DMS153 (cell line): ENCODE results near the gene LDLRAD4.

Experiments
- DNase-seq: peaks from one replicate; lab custom pipeline; 2025; lab: John Stamatoyannopoulos, UW

Gene LDLRAD4

GRCh38 chr18:13449651-13450050, 231.1 kb downstream of the LDLRAD4 start:
- DNase-seq = no peak

- no peak for DNase-seq
Measured at GRCh38 chr18:13450289-13451212, 232.0 kb downstream of the LDLRAD4 start.

- no peak for DNase-seq
Measured at GRCh38 chr18:13451213-13451540, 232.6 kb downstream of the LDLRAD4 start.

GRCh38 chr18:13451661-13452387, 233.3 kb downstream of the LDLRAD4 start:
- no peak for DNase-seq

GRCh38 chr18:13452388-13452811, 233.8 kb downstream of the LDLRAD4 start:
- DNase-seq = no peak

GRCh38 chr18:13452871-13453680, 234.5 kb downstream of the LDLRAD4 start:
- DNase-seq = no peak

GRCh38 chr18:13453714-13454113, 235.2 kb downstream of the LDLRAD4 start:
- DNase-seq = no peak

GRCh38 chr18:13454363-13455150, 236.0 kb downstream of the LDLRAD4 start:
- DNase-seq = no peak

- DNase-seq = no peak
Measured at GRCh38 chr18:13455471-13455870, 236.9 kb downstream of the LDLRAD4 start.

- no peak for DNase-seq
Measured at GRCh38 chr18:13455960-13456481, 237.5 kb downstream of the LDLRAD4 start.

- no peak for DNase-seq
Measured at GRCh38 chr18:13456736-13457271, 238.2 kb downstream of the LDLRAD4 start.

GRCh38 chr18:13457327-13457726, 238.8 kb downstream of the LDLRAD4 start:
- DNase-seq = no peak

GRCh38 chr18:13460946-13461345, 242.4 kb downstream of the LDLRAD4 start:
- no peak for DNase-seq

- DNase-seq = no peak
Measured at GRCh38 chr18:13461469-13461868, 242.9 kb downstream of the LDLRAD4 start.

- DNase-seq = no peak
Measured at GRCh38 chr18:13461936-13462335, 243.4 kb downstream of the LDLRAD4 start.

- no peak for DNase-seq
Measured at GRCh38 chr18:13462686-13463085, 244.1 kb downstream of the LDLRAD4 start.

GRCh38 chr18:13463526-13464210, 245.1 kb downstream of the LDLRAD4 start:
- no peak for DNase-seq

- DNase-seq = peak; percentile 56
Measured at GRCh38 chr18:13464432-13465123, 246.0 kb downstream of the LDLRAD4 start.

- DNase-seq = no peak
Measured at GRCh38 chr18:13465124-13465446, 246.5 kb downstream of the LDLRAD4 start.

- no peak for DNase-seq
Measured at GRCh38 chr18:13465476-13465875, 246.9 kb downstream of the LDLRAD4 start.
